Smooth muscle cell (in vitro differentiated cells): ENCODE data around the gene NPAT. TPM values are rescaled to one million over a fixed set of nuclear protein-coding genes. Genes with fewer than 3 reads are reported as not detected.

Experiments
- DNase-seq: peaks from one replicate; lab custom pipeline; 2025; ENCODE audit not compliant: unreplicated experiment; lab: John Stamatoyannopoulos, UW
- H2AFZ ChIP-seq: fragments of 200-600 bp; sonication (generic); 2 replicates; pipeline ENCODE4 v1.6.0; 2016; ENCODE audit warnings: antibody characterized with exemption, low read depth, mild to moderate bottlenecking
- H3F3A ChIP-seq: fragments of 200-600 bp; sonication (generic); 2 replicates; pipeline ENCODE4 v1.6.0; 2017; ENCODE audit warnings: antibody characterized with exemption, low read depth
- H3K27ac ChIP-seq: fragments of 200-600 bp; sonication (generic); 2 replicates; pipeline ENCODE4 v1.5.1; 2016; ENCODE audit warnings: low read depth, mild to moderate bottlenecking
- H3K27me3 ChIP-seq: fragments of 200-600 bp; sonication (generic); 2 replicates; pipeline ENCODE4 v1.6.1; 2016; ENCODE audit warnings: low read depth, mild to moderate bottlenecking
- H3K36me3 ChIP-seq: fragments of 200-600 bp; sonication (generic); 2 replicates; pipeline ENCODE4 v1.5.1; 2016; ENCODE audit warnings: low read depth
- H3K4me1 ChIP-seq: fragments of 200-600 bp; sonication (generic); 2 replicates; pipeline ENCODE4 v1.5.1; 2016; ENCODE audit warnings: low read depth
- H3K4me2 ChIP-seq: fragments of 200-600 bp; sonication (generic); 2 replicates; pipeline ENCODE4 v1.6.0; 2016; ENCODE audit warnings: mild to moderate bottlenecking
- H3K4me3 ChIP-seq: fragments of 200-600 bp; sonication (generic); 2 replicates; pipeline ENCODE4 v1.5.1; 2016; ENCODE audit warnings: mild to moderate bottlenecking
- H3K79me2 ChIP-seq: fragments of 200-600 bp; sonication (generic); 2 replicates; pipeline ENCODE4 v1.6.0; 2016; ENCODE audit warnings: low read depth, mild to moderate bottlenecking
- H3K9ac ChIP-seq: fragments of 200-600 bp; sonication (generic); 2 replicates; pipeline ENCODE4 v1.6.0; 2016; ENCODE audit warnings: low read depth
- H3K9me3 ChIP-seq: fragments of 200-600 bp; sonication (generic); replicated peaks from 2 replicates; pipeline ENCODE4 v1.5.1; 2016; ENCODE audit warnings: low read depth
- H4K20me1 ChIP-seq: fragments of 200-600 bp; sonication (generic); 2 replicates; pipeline ENCODE4 v1.6.0; 2016; ENCODE audit warnings: low read depth
- CTCF ChIP-seq: fragments of 200-600 bp; sonication (generic); IDR thresholded peaks from 2 replicates; pipeline ENCODE4 v1.5.1; 2017; ENCODE audit warnings: borderline replicate concordance, mild to moderate bottlenecking, antibody characterized with exemption; ENCODE audit not compliant: insufficient read depth, poor library complexity, severe bottlenecking
- WGBS: methylation state at CpG from one replicate; pipeline ENCODE4 v1.1.7; 2016; ENCODE audit warnings: low lambda C conversion rate; 5-methylcytosine and 5-hydroxymethylcytosine counted together
- polyA plus RNA-seq: library from polyadenylated mRNA; unstranded; fragments of >200 nt; fragmentation: Nextera tagmentation; extraction: Ambion mirVana; gene quantifications from 2 replicates; pipeline ENCODE4 v1.2.1, GENCODE V29; 2016
- total RNA-seq: library from RNA; depleted of rRNA; stranded (reverse); fragments of >200 nt; gene quantifications from 2 replicates; pipeline ENCODE4 v1.2.3, GENCODE V29; 2014

NPAT gene
- total and polyA plus RNA-seq, 2 experiments from 2014 or later: 6.2 to 21.5 TPM

GRCh38 chr11:108154591-108154990, 67.8 kb downstream of the NPAT start:
- H3K27me3 ChIP-seq: no peaks in the 10 kb centered on the region
- H4K20me1 ChIP-seq: no peaks in the 10 kb centered on the region
- H3F3A ChIP-seq: no peaks in the 10 kb centered on the region
- no peak overlapping the region for H2AFZ ChIP-seq
- TF ChIP-seq CTCF: no peak
- WGBS: 88% methylated on average over 2 of the region's 2 CpGs
- no peak for DNase-seq
- H3K79me2 ChIP-seq: no peaks in the 10 kb centered on the region
- no peaks in the 10 kb centered on the region for H3K4me1 ChIP-seq
- peaks cover 14% of the 10 kb centered on the region for H3K36me3 ChIP-seq
- H3K27ac ChIP-seq: no peak overlapping the region
- H3K4me3 ChIP-seq: no peak overlapping the region
- H3K4me2 ChIP-seq: no peak overlapping the region
- no peak overlapping the region for H3K9ac ChIP-seq
- no peaks in the 10 kb centered on the region for H3K9me3 ChIP-seq

DNA sequence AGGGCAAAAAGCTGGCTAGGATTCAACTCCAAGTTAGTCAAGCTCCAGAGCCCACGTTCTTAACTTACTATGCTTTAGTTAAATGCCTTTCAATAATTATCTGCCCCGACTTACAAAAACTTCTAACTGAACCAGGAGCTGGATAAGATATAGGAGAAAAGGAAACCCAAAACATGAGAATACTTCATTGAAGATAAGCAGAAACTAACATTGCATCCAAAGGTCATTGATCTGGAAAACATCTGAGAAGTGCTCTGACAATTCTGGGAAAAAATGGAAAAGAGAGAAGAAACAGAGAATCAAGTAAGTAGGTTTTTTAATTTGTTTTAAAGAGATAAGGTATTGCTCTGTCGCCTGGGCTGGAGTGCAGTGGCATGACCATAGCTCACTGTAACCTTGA, 73.9 kb downstream of the NPAT start:
- no peak overlapping the region for H3K4me3 ChIP-seq
- H4K20me1 ChIP-seq: no peaks in the 10 kb centered on the region
- H3K9me3 ChIP-seq: no peaks in the 10 kb centered on the region
- WGBS: 83% methylated on average over 3 of the region's 3 CpGs
- H3K36me3 ChIP-seq: peaks cover 13% of the 10 kb centered on the region
- H2AFZ ChIP-seq: no peak overlapping the region
- H3K4me1 ChIP-seq: no peaks in the 10 kb centered on the region
- H3K4me2 ChIP-seq: no peak overlapping the region
- DNase-seq: no peak
- H3F3A ChIP-seq: no peaks in the 10 kb centered on the region
- H3K27me3 ChIP-seq: no peaks in the 10 kb centered on the region
- no peak for TF ChIP-seq CTCF
- H3K9ac ChIP-seq: no peak overlapping the region
- no peak overlapping the region for H3K27ac ChIP-seq
- H3K79me2 ChIP-seq: no peaks in the 10 kb centered on the region

DNA sequence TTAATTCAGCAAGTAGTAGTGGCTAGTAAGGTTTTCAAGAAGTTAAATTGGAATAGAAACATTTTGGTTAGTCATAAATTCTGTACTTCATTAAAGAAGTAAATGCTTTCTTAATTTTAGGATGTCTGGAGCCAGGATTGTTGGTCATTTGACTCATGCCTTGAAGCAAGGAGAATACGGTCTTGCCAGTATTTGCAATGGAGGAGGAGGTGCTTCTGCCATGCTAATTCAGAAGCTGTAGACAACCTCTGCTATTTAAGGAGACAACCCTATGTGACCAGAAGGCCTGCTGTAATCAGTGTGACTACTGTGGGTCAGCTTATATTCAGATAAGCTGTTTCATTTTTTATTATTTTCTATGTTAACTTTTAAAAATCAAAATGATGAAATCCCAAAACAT, 75.3 kb downstream of the NPAT start:
- no peak overlapping the region for H3K4me3 ChIP-seq
- H3K36me3 ChIP-seq: peaks cover 13% of the 10 kb centered on the region
- H3K79me2 ChIP-seq: no peaks in the 10 kb centered on the region
- no peak overlapping the region for H3K4me2 ChIP-seq
- no peaks in the 10 kb centered on the region for H3F3A ChIP-seq
- H4K20me1 ChIP-seq: no peaks in the 10 kb centered on the region
- H3K9me3 ChIP-seq: no peaks in the 10 kb centered on the region
- WGBS: 95% methylated on average over 1 of the region's 1 CpG
- H3K9ac ChIP-seq: no peak overlapping the region
- TF ChIP-seq CTCF: no peak
- no peaks in the 10 kb centered on the region for H3K27me3 ChIP-seq
- H3K27ac ChIP-seq: no peak overlapping the region
- H3K4me1 ChIP-seq: no peaks in the 10 kb centered on the region
- H2AFZ ChIP-seq: no peak overlapping the region
- DNase-seq: no peak

GRCh38 chr11:108144615-108145014, 77.8 kb downstream of the NPAT start:
- Histone ChIP-seq H3K36me3 (peaks cover 13% of the 10 kb centered on the region), H3K4me3 (no peak overlapping the region), H3K27me3 (no peaks in the 10 kb centered on the region), H3K9ac (no peak overlapping the region), H3K27ac (no peak overlapping the region), H3F3A (no peaks in the 10 kb centered on the region), H3K4me2 (no peak overlapping the region), H4K20me1 (no peaks in the 10 kb centered on the region), H3K4me1 (no peaks in the 10 kb centered on the region), H3K79me2 (no peaks in the 10 kb centered on the region), H3K9me3 (no peaks in the 10 kb centered on the region), H2AFZ (no peak overlapping the region)
- TF ChIP-seq CTCF: no peak
- no peak for DNase-seq
- 98% methylated on average over 3 of the region's 3 CpGs for WGBS
